Measurements from ENCODE around the gene C2. TPM values are rescaled to one million over a fixed set of nuclear protein-coding genes. Genes with fewer than 3 reads are reported as not detected.

Gene C2
- total RNA-seq, 3 donors from 2014 or later = 0.56 to 1.0 (median 0.95) TPM

GRCh38 chr6:31889331-31889972 lies 38.1 kb upstream of the C2 start:
- no peak for ATAC-seq
- Mint-ChIP-seq H3K36me3 (ENCODE audit: insufficient read depth) (peaks cover 29% of the 10 kb centered on the region), H3K4me1 (ENCODE audit: low read depth) (peaks cover 2% of the 10 kb centered on the region), H3K27me3 (ENCODE audit: low read depth) (no peaks in the 10 kb centered on the region), H3K4me3 (no peak overlapping the region), H3K9me3 (no peaks in the 10 kb centered on the region)
- DNase-seq = no peak

- ATAC-seq = no peak
- H3K4me1 Mint-ChIP-seq (ENCODE audit: low read depth) = peaks cover 9% of the 10 kb centered on the region
- peaks cover 23% of the 10 kb centered on the region for H3K36me3 Mint-ChIP-seq (ENCODE audit: insufficient read depth)
- H3K9me3 Mint-ChIP-seq = no peaks in the 10 kb centered on the region
- no peak overlapping the region for H3K4me3 Mint-ChIP-seq
- DNase-seq = no peak
- no peaks in the 10 kb centered on the region for H3K27me3 Mint-ChIP-seq (ENCODE audit: low read depth)
Observed at GRCh38 chr6:31892821-31893220, 34.7 kb upstream of the C2 start.

GRCh38 chr6:31896493-31896855 lies 31.0 kb upstream of the C2 start:
- peaks cover 26% of the 10 kb centered on the region for H3K4me1 Mint-ChIP-seq (ENCODE audit: low read depth)
- H3K36me3 Mint-ChIP-seq (ENCODE audit: insufficient read depth) = peaks cover 9% of the 10 kb centered on the region
- no peaks in the 10 kb centered on the region for H3K9me3 Mint-ChIP-seq
- no peaks in the 10 kb centered on the region for H3K27me3 Mint-ChIP-seq (ENCODE audit: low read depth)
- no peak for ATAC-seq
- peak overlapping the region; percentile 84 for H3K4me3 Mint-ChIP-seq
- DNase-seq = no peak

GRCh38 chr6:31896856-31897611 lies 30.5 kb upstream of the C2 start:
- Mint-ChIP-seq H3K4me1 (ENCODE audit: low read depth) (peaks cover 26% of the 10 kb centered on the region), H3K9me3 (no peaks in the 10 kb centered on the region), H3K27me3 (ENCODE audit: low read depth) (no peaks in the 10 kb centered on the region), H3K4me3 (peak overlapping the region; percentile 84), H3K36me3 (ENCODE audit: insufficient read depth) (peaks cover 8% of the 10 kb centered on the region)
- DNase-seq (no peak), ATAC-seq (peak; percentile 3 to 5)

GRCh38 chr6:31897612-31898382 lies 29.7 kb upstream of the C2 start, which contains the start of gene EHMT2:
TSS of gene EHMT2 (minus strand) at chr6:31897698. CDS start at chr6:31897677, 21 bp downstream.
- no peaks in the 10 kb centered on the region for H3K27me3 Mint-ChIP-seq (ENCODE audit: low read depth)
- peak; percentile 64 to 69 for ATAC-seq
- no peaks in the 10 kb centered on the region for H3K9me3 Mint-ChIP-seq
- DNase-seq = peak; percentile 75
- H3K36me3 Mint-ChIP-seq (ENCODE audit: insufficient read depth) = peaks cover 5% of the 10 kb centered on the region
- peaks cover 32% of the 10 kb centered on the region for H3K4me1 Mint-ChIP-seq (ENCODE audit: low read depth)
- peak within 1 kb of the TSS; percentile 96 for H3K4me3 Mint-ChIP-seq

GRCh38 chr6:31898383-31899011 lies 29.0 kb upstream of the C2 start:
- Mint-ChIP-seq H3K4me1 (ENCODE audit: low read depth) (peaks cover 35% of the 10 kb centered on the region), H3K27me3 (ENCODE audit: low read depth) (no peaks in the 10 kb centered on the region), H3K9me3 (no peaks in the 10 kb centered on the region), H3K4me3 (peak overlapping the region; percentile 96), H3K36me3 (ENCODE audit: insufficient read depth) (peaks cover 5% of the 10 kb centered on the region)
- ATAC-seq (peak; percentile 19 to 32), DNase-seq (no peak)

- Mint-ChIP-seq H3K36me3 (ENCODE audit: insufficient read depth) (peaks cover 5% of the 10 kb centered on the region), H3K4me1 (ENCODE audit: low read depth) (peaks cover 35% of the 10 kb centered on the region), H3K4me3 (peak overlapping the region; percentile 65), H3K27me3 (ENCODE audit: low read depth) (no peaks in the 10 kb centered on the region), H3K9me3 (no peaks in the 10 kb centered on the region)
- DNase-seq = no peak
- no peak for ATAC-seq
Observed at GRCh38 chr6:31899215-31899614, 28.3 kb upstream of the C2 start.

GRCh38 chr6:31899882-31900722 lies 27.4 kb upstream of the C2 start:
- peaks cover 5% of the 10 kb centered on the region for H3K36me3 Mint-ChIP-seq (ENCODE audit: insufficient read depth)
- H3K27me3 Mint-ChIP-seq (ENCODE audit: low read depth) = no peaks in the 10 kb centered on the region
- ATAC-seq (no peak), DNase-seq (no peak)
- no peak overlapping the region for H3K4me3 Mint-ChIP-seq
- H3K9me3 Mint-ChIP-seq = no peaks in the 10 kb centered on the region
- peaks cover 35% of the 10 kb centered on the region for H3K4me1 Mint-ChIP-seq (ENCODE audit: low read depth)

- DNase-seq (no peak), ATAC-seq (no peak)
- Mint-ChIP-seq H3K4me1 (ENCODE audit: low read depth) (peaks cover 32% of the 10 kb centered on the region), H3K27me3 (ENCODE audit: low read depth) (no peaks in the 10 kb centered on the region), H3K4me3 (peak overlapping the region; percentile 56), H3K36me3 (ENCODE audit: insufficient read depth) (no peaks in the 10 kb centered on the region), H3K9me3 (no peaks in the 10 kb centered on the region)
Observed at GRCh38 chr6:31900917-31901414, 26.6 kb upstream of the C2 start.

- H3K27me3 Mint-ChIP-seq (ENCODE audit: low read depth) = peaks cover 4% of the 10 kb centered on the region
- DNase-seq (peak; percentile 71), ATAC-seq (peak; percentile 25 to 31)
- H3K9me3 Mint-ChIP-seq = no peaks in the 10 kb centered on the region
- H3K36me3 Mint-ChIP-seq (ENCODE audit: insufficient read depth) = no peaks in the 10 kb centered on the region
- H3K4me3 Mint-ChIP-seq = peak overlapping the region; percentile 56
- H3K4me1 Mint-ChIP-seq (ENCODE audit: low read depth) = peaks cover 28% of the 10 kb centered on the region
Observed at GRCh38 chr6:31901415-31901952, 26.0 kb upstream of the C2 start.

- no peaks in the 10 kb centered on the region for H3K9me3 Mint-ChIP-seq
- H3K36me3 Mint-ChIP-seq (ENCODE audit: insufficient read depth) = no peaks in the 10 kb centered on the region
- H3K27me3 Mint-ChIP-seq (ENCODE audit: low read depth) = peaks cover 4% of the 10 kb centered on the region
- peak; percentile 72 to 75 for ATAC-seq
- H3K4me1 Mint-ChIP-seq (ENCODE audit: low read depth) = peaks cover 25% of the 10 kb centered on the region
- peak; percentile 77 for DNase-seq
- peak within 1 kb of the TSS; percentile 81 for H3K4me3 Mint-ChIP-seq
Observed at GRCh38 chr6:31901953-31902643, 25.4 kb upstream of the C2 start, which contains the start of gene ZBTB12. TSS of gene ZBTB12 (minus strand) at chr6:31902086. CDS start at chr6:31901305, 781 bp downstream.

- no peaks in the 10 kb centered on the region for H3K36me3 Mint-ChIP-seq (ENCODE audit: insufficient read depth)
- no peaks in the 10 kb centered on the region for H3K9me3 Mint-ChIP-seq
- no peak for ATAC-seq
Observed at GRCh38 chr6:31903957-31904356, 23.6 kb upstream of the C2 start.

More at GRCh38 chr6:31903957-31904356, 23.6 kb upstream of the C2 start:
- Mint-ChIP-seq H3K27me3 (ENCODE audit: low read depth) (peaks cover 9% of the 10 kb centered on the region), H3K4me3 (no peak overlapping the region), H3K4me1 (ENCODE audit: low read depth) (peaks cover 17% of the 10 kb centered on the region)
- no peak for DNase-seq
